Parathyroid adenoma (tissue), 2 donors: ENCODE results near the gene TMEM37.

Experiments
- H2AFZ ChIP-seq: fragments of 300-600 bp; sonication (generic); one replicate; pipeline ENCODE4 v1.7.0; 2017; ENCODE audit warnings: antibody characterized with exemption, mild to moderate bottlenecking
- H3K27ac ChIP-seq: fragments of 300-600 bp; sonication (generic); one replicate; pipeline ENCODE4 v1.7.0; 2017
- H3K27me3 ChIP-seq: fragments of 300-600 bp; sonication (generic); one replicate; pipeline ENCODE4 v1.7.0; 2017; ENCODE audit warnings: low read length; ENCODE audit not compliant: control insufficient read depth, insufficient read depth
- H3K36me3 ChIP-seq: fragments of 300-600 bp; sonication (generic); one replicate; pipeline ENCODE4 v1.7.0; 2017; ENCODE audit warnings: low read length; ENCODE audit not compliant: control insufficient read depth, insufficient read depth
- H3K4me1 ChIP-seq: fragments of 300-600 bp; sonication (generic); one replicate; pipeline ENCODE4 v1.7.0; 2017; ENCODE audit warnings: control low read depth
- H3K4me2 ChIP-seq: fragments of 300-600 bp; sonication (generic); one replicate; pipeline ENCODE4 v1.7.0; 2017; ENCODE audit warnings: low read length
- H3K4me3 ChIP-seq: fragments of 300-600 bp; sonication (generic); one replicate; pipeline ENCODE4 v1.7.0; 2017; ENCODE audit warnings: low read depth, low read length
- H3K79me2 ChIP-seq: fragments of 300-600 bp; sonication (generic); one replicate; pipeline ENCODE4 v1.7.0; 2017; ENCODE audit warnings: control low read depth
- H3K9ac ChIP-seq: fragments of 300-600 bp; sonication (generic); one replicate; pipeline ENCODE4 v1.7.0; 2017; ENCODE audit warnings: mild to moderate bottlenecking
- H3K9me3 ChIP-seq: fragments of 300-600 bp; sonication (generic); one replicate; pipeline ENCODE4 v1.7.0; 2017; ENCODE audit warnings: low read length; ENCODE audit not compliant: control insufficient read depth
- CTCF ChIP-seq: fragments of 300-600 bp; sonication (generic); IDR thresholded peaks from one replicate; pipeline ENCODE4 v1.7.0; 2017; ENCODE audit warnings: antibody characterized with exemption, mild to moderate bottlenecking
- donor health status: primary hyperparathyroidism.

TMEM37 gene

GRCh38 chr2:119442226-119442619 is 10.6 kb downstream of the TMEM37 start:
- no peaks in the 10 kb centered on the region for H3K36me3 ChIP-seq
- H3K79me2 ChIP-seq: peaks cover 2% of the 10 kb centered on the region
- H3K4me3 ChIP-seq: no peak overlapping the region
- H3K9ac ChIP-seq: no peak overlapping the region
- peak overlapping the region; percentile 81 for H3K27ac ChIP-seq
- no peaks in the 10 kb centered on the region for H3K27me3 ChIP-seq
- no peak overlapping the region for H2AFZ ChIP-seq
- H3K4me2 ChIP-seq: no peak overlapping the region
- H3K9me3 ChIP-seq: no peaks in the 10 kb centered on the region
- H3K4me1 ChIP-seq: peaks cover 40% of the 10 kb centered on the region
- TF ChIP-seq CTCF: no peak

GRCh38 chr2:119442850-119443249 is 11.2 kb downstream of the TMEM37 start:
- peaks cover 40% of the 10 kb centered on the region for H3K4me1 ChIP-seq
- no peaks in the 10 kb centered on the region for H3K9me3 ChIP-seq
- H3K9ac ChIP-seq: no peak overlapping the region
- no peak for TF ChIP-seq CTCF
- peak overlapping the region; percentile 81 for H3K27ac ChIP-seq
- no peaks in the 10 kb centered on the region for H3K36me3 ChIP-seq
- no peaks in the 10 kb centered on the region for H3K27me3 ChIP-seq
- no peak overlapping the region for H2AFZ ChIP-seq
- H3K4me2 ChIP-seq: no peak overlapping the region
- peaks cover 2% of the 10 kb centered on the region for H3K79me2 ChIP-seq
- no peak overlapping the region for H3K4me3 ChIP-seq

GRCh38 chr2:119446037-119446436 is 14.4 kb downstream of the TMEM37 start:
- no peak overlapping the region for H3K27ac ChIP-seq
- H3K9me3 ChIP-seq: no peaks in the 10 kb centered on the region
- H3K4me3 ChIP-seq: no peak overlapping the region

GRCh38 chr2:119448427-119449141 is 16.9 kb downstream of the TMEM37 start:
- H3K9me3 ChIP-seq: no peaks in the 10 kb centered on the region
- no peak for TF ChIP-seq CTCF
- peaks cover 14% of the 10 kb centered on the region for H3K4me1 ChIP-seq
- H3K79me2 ChIP-seq: peaks cover 2% of the 10 kb centered on the region
- H3K36me3 ChIP-seq: no peaks in the 10 kb centered on the region
- H2AFZ ChIP-seq: no peak overlapping the region
- peak overlapping the region; percentile 21 for H3K27ac ChIP-seq
- H3K9ac ChIP-seq: no peak overlapping the region
- no peak overlapping the region for H3K4me3 ChIP-seq
- no peak overlapping the region for H3K4me2 ChIP-seq
- H3K27me3 ChIP-seq: no peaks in the 10 kb centered on the region

More at GRCh38 chr2:119446037-119446436, 14.4 kb downstream of the TMEM37 start:
- no peak overlapping the region for H3K9ac ChIP-seq
- peaks cover 31% of the 10 kb centered on the region for H3K4me1 ChIP-seq
- H3K27me3 ChIP-seq: no peaks in the 10 kb centered on the region
- no peak overlapping the region for H2AFZ ChIP-seq
- H3K79me2 ChIP-seq: peaks cover 2% of the 10 kb centered on the region
- TF ChIP-seq CTCF: no peak
- H3K4me2 ChIP-seq: no peak overlapping the region
- H3K36me3 ChIP-seq: no peaks in the 10 kb centered on the region

- H3K9me3 ChIP-seq: no peaks in the 10 kb centered on the region
- peaks cover 14% of the 10 kb centered on the region for H3K4me1 ChIP-seq
- H3K27me3 ChIP-seq: no peaks in the 10 kb centered on the region
- H3K27ac ChIP-seq: peak overlapping the region; percentile 61
- peak overlapping the region; percentile 9 for H2AFZ ChIP-seq
- peaks cover 2% of the 10 kb centered on the region for H3K79me2 ChIP-seq
- H3K4me3 ChIP-seq: no peak overlapping the region
- no peak overlapping the region for H3K4me2 ChIP-seq
- no peaks in the 10 kb centered on the region for H3K36me3 ChIP-seq
- H3K9ac ChIP-seq: no peak overlapping the region
- no peak for TF ChIP-seq CTCF
Observed at GRCh38 chr2:119449521-119449920, 17.9 kb downstream of the TMEM37 start.
